Nephron (organoid): ENCODE data around the gene DUSP2.

Source experiments
- H3K27ac Mint-ChIP-seq, 3 experiments: 2 replicates each; pipeline ENCODE4 v1.8.0; 2020; ENCODE audit warnings: mixed read lengths in 3 of 3, mild to moderate bottlenecking in 2 of 3, moderate library complexity in 1 of 3
- H3K27me3 Mint-ChIP-seq: 2 replicates; pipeline ENCODE4 v1.8.0; 2021; ENCODE audit warnings: low read depth, mild to moderate bottlenecking, moderate library complexity, mixed read lengths
- H3K36me3 Mint-ChIP-seq: 2 replicates; pipeline ENCODE4 v1.8.0; 2020; ENCODE audit warnings: low read depth, mixed read lengths
- H3K4me1 Mint-ChIP-seq: 2 replicates; pipeline ENCODE4 v1.8.0; 2020; ENCODE audit warnings: mixed read lengths
- H3K4me3 Mint-ChIP-seq, 3 experiments: 2 replicates each; pipeline ENCODE4 v1.8.0; 2020; ENCODE audit warnings: mild to moderate bottlenecking in 3 of 3, mixed read lengths in 3 of 3, moderate library complexity in 2 of 3
- H3K9me3 Mint-ChIP-seq: 2 replicates; pipeline ENCODE4 v1.8.0; 2020; ENCODE audit warnings: mixed read lengths
- CTCF ChIP-seq, 3 experiments: fragments of 200-600 bp; sonication (generic); IDR thresholded peaks; one replicate each; pipeline ENCODE4 v1.5.0; 2021; ENCODE audit warnings: antibody characterized with exemption in 3 of 3; ENCODE audit not compliant: unreplicated experiment in 3 of 3

DUSP2 gene

GRCh38 chr2:96110621-96111256 is 34.5 kb downstream of the DUSP2 start:
- no peak for TF ChIP-seq CTCF (IDR thresholded peaks at IDR 0.05; ENCODE audit: unreplicated experiment in 3 of 3)
- Mint-ChIP-seq H3K27ac (no peak overlapping the region), H3K4me3 (no peak overlapping the region), H3K36me3 (no peaks in the 10 kb centered on the region), H3K27me3 (peaks cover 18% of the 10 kb centered on the region), H3K4me1 (peaks cover 10% of the 10 kb centered on the region), H3K9me3 (no peaks in the 10 kb centered on the region)

DNA sequence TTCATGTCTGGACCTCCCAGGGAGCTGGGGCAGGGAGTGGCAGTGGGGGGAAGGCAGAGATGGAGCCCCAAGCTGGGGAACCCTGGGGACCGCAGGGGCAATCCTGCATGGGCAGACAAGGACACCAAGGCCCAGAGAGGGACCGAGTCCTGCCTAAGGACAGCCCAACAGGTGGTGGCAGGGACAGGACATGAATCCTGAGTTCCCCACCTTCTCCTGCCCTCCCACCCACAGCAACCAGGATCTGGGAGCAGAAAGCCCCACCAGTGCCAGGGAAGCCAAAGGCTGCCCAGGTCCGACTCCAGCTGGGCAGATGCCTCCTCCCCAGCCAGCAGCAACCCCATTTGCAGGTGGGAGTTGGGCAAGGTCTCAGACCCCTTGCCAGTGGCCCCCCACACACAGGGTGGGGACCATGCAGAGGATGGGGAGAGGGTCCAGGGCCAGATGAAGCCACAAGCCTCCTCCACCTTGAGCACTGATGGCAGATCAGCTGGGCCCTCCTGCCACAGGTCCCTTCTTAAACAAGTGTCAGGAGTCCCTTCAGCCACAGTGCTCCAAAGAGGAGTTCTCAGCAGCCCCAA is 35.2 kb downstream of the DUSP2 start:
- TF ChIP-seq CTCF (IDR thresholded peaks at IDR 0.05; ENCODE audit: unreplicated experiment in 3 of 3), result no peak
- H3K27me3 Mint-ChIP-seq, result peaks cover 12% of the 10 kb centered on the region

DNA sequence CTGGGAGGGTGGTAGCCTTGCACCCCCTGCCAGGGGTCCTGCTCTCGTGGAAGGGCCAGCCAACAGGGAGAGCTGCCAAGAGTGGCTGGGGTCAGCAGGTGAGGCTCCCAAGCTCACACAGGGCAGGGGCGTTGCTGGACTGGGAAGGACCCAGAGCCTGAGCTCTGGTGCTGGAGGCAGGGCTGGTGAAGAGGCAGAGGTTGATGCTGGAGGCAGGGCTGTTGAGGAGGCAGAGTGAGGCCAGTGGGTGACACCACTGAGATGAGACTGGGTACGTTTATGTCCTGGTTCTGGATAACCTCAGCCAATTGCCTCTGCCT is 35.9 kb downstream of the DUSP2 start:
- Mint-ChIP-seq H3K4me3 (no peak overlapping the region), H3K27me3 (peaks cover 6% of the 10 kb centered on the region), H3K4me1 (peaks cover 10% of the 10 kb centered on the region), H3K27ac (peak overlapping the region in 2 of 3 experiments; percentile 49 to 58), H3K9me3 (peaks cover 4% of the 10 kb centered on the region), H3K36me3 (no peaks in the 10 kb centered on the region)
- no peak for TF ChIP-seq CTCF (IDR thresholded peaks at IDR 0.05; ENCODE audit: unreplicated experiment in 3 of 3)

More for the DNA sequence above, 35.2 kb downstream of the DUSP2 start:
- H3K27ac Mint-ChIP-seq, result no peak overlapping the region
- H3K4me3 Mint-ChIP-seq, result no peak overlapping the region
- no peaks in the 10 kb centered on the region for H3K36me3 Mint-ChIP-seq
- peaks cover 2% of the 10 kb centered on the region for H3K9me3 Mint-ChIP-seq
- H3K4me1 Mint-ChIP-seq, result peaks cover 10% of the 10 kb centered on the region

- Mint-ChIP-seq H3K4me3 (peak overlapping the region; percentile 2 to 67 (median 33)), H3K4me1 (peaks cover 10% of the 10 kb centered on the region), H3K36me3 (no peaks in the 10 kb centered on the region), H3K27me3 (peaks cover 5% of the 10 kb centered on the region), H3K9me3 (peaks cover 4% of the 10 kb centered on the region), H3K27ac (peak overlapping the region in 2 of 3 experiments; percentile 49 to 58)
- TF ChIP-seq CTCF (IDR thresholded peaks at IDR 0.05; ENCODE audit: unreplicated experiment in 3 of 3), result no peak
Observed at GRCh38 chr2:96108541-96109360, 36.5 kb downstream of the DUSP2 start.

- Mint-ChIP-seq H3K9me3 (peaks cover 4% of the 10 kb centered on the region), H3K4me3 (no peak overlapping the region), H3K27ac (no peak overlapping the region), H3K27me3 (peaks cover 5% of the 10 kb centered on the region), H3K4me1 (peaks cover 10% of the 10 kb centered on the region), H3K36me3 (no peaks in the 10 kb centered on the region)
- TF ChIP-seq CTCF (IDR thresholded peaks at IDR 0.05; ENCODE audit: unreplicated experiment in 3 of 3), result no peak
Observed at GRCh38 chr2:96108151-96108540, 37.1 kb downstream of the DUSP2 start.
